Measurements from ENCODE around the gene MKI67. TPM values are rescaled to one million over a fixed set of nuclear protein-coding genes. Genes with fewer than 3 reads are reported as not detected.

The MKI67 gene
- total and polyA plus RNA-seq, 2 donors (not counting 3 experiments of a cell fraction or from before 2014, with no cell fraction given) = 16.2 to 125 TPM

- intact Hi-C loops (cut with micrococcal nuclease) = no loop called here
- ChIA-PET CTCF (no interaction called here), POLR2A (no interaction called here)
- H3K36me3 ChIP-seq (ENCODE audit: control insufficient read depth in 2 of 2, extremely low read depth in 1 of 2, insufficient read depth in 2 of 2, low read length in 2 of 2) = peaks cover 34 to 58% of the 10 kb centered on the region in 2 experiments
- no peaks in the 10 kb centered on the region for H3K79me2 ChIP-seq (ENCODE audit: control insufficient read depth, insufficient read depth, low read length)
- no peak overlapping the region for H3K4me3 ChIP-seq (replicated peaks in 1 of 3; ENCODE audit: insufficient read depth in 1 of 3, low read depth in 1 of 3, low read length in 3 of 3)
- no peak overlapping the region for H3K9ac ChIP-seq (replicated peaks; ENCODE audit: extremely low read depth, insufficient read depth, low read length)
- dilution Hi-C loops (cut with MboI; ENCODE audit: extremely low pct_ligation_motif_present, low sequenced_read_pairs) = no loop called here
- BruUV-seq (replicated peaks) = no TSS peak
- TF ChIP-seq GATA2 (IDR thresholded peaks at IDR 0.05; ENCODE audit: insufficient read depth, insufficient read length, low read depth, low read length) (no peak), CTCF (IDR thresholded peaks at IDR 0.05; ENCODE audit: extremely low read depth in 1 of 2, insufficient read depth in 1 of 2, low read depth in 1 of 2, low read length in 2 of 2) (no peak), EZH2 (IDR thresholded peaks at IDR 0.05; ENCODE audit: borderline replicate concordance, low read depth, low read length, severe bottlenecking) (no peak), JUN (IDR thresholded peaks at IDR 0.05; ENCODE audit: borderline replicate concordance, insufficient read depth, insufficient read length, low read depth) (no peak), POLR2AphosphoS5 (IDR thresholded peaks at IDR 0.05; ENCODE audit: insufficient read depth, low read depth, low read length) (no peak), POLR2A (IDR thresholded peaks at IDR 0.05; ENCODE audit: low read depth, low read length) (no peak), FOS (IDR thresholded peaks at IDR 0.05; ENCODE audit: borderline replicate concordance, insufficient read depth, low read length) (no peak), MAX (IDR thresholded peaks at IDR 0.05; ENCODE audit: insufficient read depth, insufficient read length) (no peak), MYC (IDR thresholded peaks at IDR 0.05; ENCODE audit: low read depth, low read length) (no peak)
- no peaks in the 10 kb centered on the region for H3K27me3 ChIP-seq (ENCODE audit: control insufficient read depth in 2 of 2, insufficient read depth in 2 of 2, low read length in 2 of 2)
- H3K9me1 ChIP-seq (replicated peaks; ENCODE audit: control insufficient read depth, extremely low read depth, insufficient read depth, low read length) = no peaks in the 10 kb centered on the region
- no peaks in the 10 kb centered on the region for H4K20me1 ChIP-seq (replicated peaks; ENCODE audit: control insufficient read depth, extremely low read depth, insufficient read depth, low read length)
- H3K4me1 ChIP-seq (ENCODE audit: control insufficient read depth, extremely low read depth, insufficient read depth, low read length) = no peaks in the 10 kb centered on the region
- H3K9me3 ChIP-seq (replicated peaks; ENCODE audit: control insufficient read depth, insufficient read depth, low read length) = no peaks in the 10 kb centered on the region
- DNase-seq (ENCODE audit: low read depth, low spot score) = no peak
- H3K4me2 ChIP-seq (ENCODE audit: insufficient read depth, low read length) = no peak overlapping the region
- FAIRE-seq = no peak
- no peak overlapping the region for H3K27ac ChIP-seq (ENCODE audit: insufficient read depth, low read depth, low read length)
- H2AFZ ChIP-seq (ENCODE audit: low read depth, low read length) = no peak overlapping the region
Measured at GRCh38 chr10:128080231-128080630, 46.0 kb downstream of the MKI67 start.
